Lower lobe of right lung (tissue), 2 donors: Measurements from ENCODE around the gene LRRN4. TPM values are rescaled to one million over a fixed set of nuclear protein-coding genes. Genes with fewer than 3 reads are reported as not detected.

Experiments used
- ATAC-seq, 2 donors: fragments of 200-7000 bp; cut with Tn5 transposase; one replicate each; pipeline ENCODE4 v1.9.1; 2020 to 2022; ENCODE audit warnings: mild to moderate bottlenecking in 2 of 2, moderate library complexity in 2 of 2
- DNase-seq: peaks from one replicate; pipeline ENCODE4 v3.0.0-alpha.2; 2020
- H3K27ac ChIP-seq: fragments of 200-600 bp; one replicate; pipeline ENCODE4 v1.8.0; 2022
- H3K27me3 ChIP-seq: fragments of 200-600 bp; one replicate; pipeline ENCODE4 v1.8.0; 2022; ENCODE audit warnings: low read depth
- H3K36me3 ChIP-seq: fragments of 200-600 bp; one replicate; pipeline ENCODE4 v1.8.0; 2022; ENCODE audit warnings: mild to moderate bottlenecking
- H3K4me1 ChIP-seq: fragments of 200-600 bp; one replicate; pipeline ENCODE4 v1.8.0; 2022
- H3K4me3 ChIP-seq: fragments of 200-600 bp; one replicate; pipeline ENCODE4 v1.8.0; 2022; ENCODE audit warnings: mild to moderate bottlenecking
- H3K9me3 ChIP-seq: fragments of 200-600 bp; one replicate; pipeline ENCODE4 v1.8.0; 2022
- CTCF ChIP-seq: fragments of 200-600 bp; IDR thresholded peaks from one replicate; pipeline ENCODE4 v1.8.0; 2022; ENCODE audit warnings: antibody characterized with exemption, mild to moderate bottlenecking
- intact Hi-C: fragments of 100-400 bp; cut with DNase I; formaldehyde crosslinking; loops from one replicate; pipeline ENCODE4 v1.11.0; 2022
- total RNA-seq: library from RNA; stranded (reverse); fragmentation: NEBNext Ultra II Directional; extraction: Animal tissue kit (Norgen Biotek cat#: 25700); gene quantifications from one replicate; pipeline ENCODE4 v1.2.1, GENCODE V29; 2021
- donor health status: DM: no; HTN: yes; CAD: no; lungs with severe emphysema.

LRRN4 gene
- total RNA-seq, 1 donor from 2014 or later: 42.6 TPM

- Histone ChIP-seq H3K4me1 (no peaks in the 10 kb centered on the region), H3K27me3 (no peaks in the 10 kb centered on the region), H3K9me3 (no peaks in the 10 kb centered on the region), H3K4me3 (no peak overlapping the region), H3K27ac (no peak overlapping the region), H3K36me3 (no peaks in the 10 kb centered on the region)
- DNase-seq (no peak), ATAC-seq (no peak)
- TF ChIP-seq CTCF: no peak
- intact Hi-C loops: no loop called here
Measured at GRCh38 chr20:6081236-6081635, 27.4 kb upstream of the LRRN4 start.

- no peaks in the 10 kb centered on the region for H3K27me3 ChIP-seq
- H3K4me1 ChIP-seq: peaks cover 4% of the 10 kb centered on the region
- H3K36me3 ChIP-seq: no peaks in the 10 kb centered on the region
- DNase-seq (no peak), ATAC-seq (no peak)
- H3K4me3 ChIP-seq: no peak overlapping the region
- H3K9me3 ChIP-seq: no peaks in the 10 kb centered on the region
- intact Hi-C loops: loop anchor here (5.0 kb wide), 1 partner anchor 552 kb away; no protein-coding TSS in a partner anchor
- no peak for TF ChIP-seq CTCF
- no peak overlapping the region for H3K27ac ChIP-seq
Measured at GRCh38 chr20:6079016-6079415, 25.2 kb upstream of the LRRN4 start.

GRCh38 chr20:6075428-6076219 lies 21.8 kb upstream of the LRRN4 start:
- Histone ChIP-seq H3K27me3 (no peaks in the 10 kb centered on the region), H3K4me3 (no peak overlapping the region), H3K36me3 (no peaks in the 10 kb centered on the region), H3K4me1 (peaks cover 6% of the 10 kb centered on the region), H3K27ac (no peak overlapping the region), H3K9me3 (no peaks in the 10 kb centered on the region)
- intact Hi-C loops: loop anchor here (5.0 kb wide), 1 partner anchor 548 kb away; no protein-coding TSS in a partner anchor
- ATAC-seq (no peak), DNase-seq (no peak)
- TF ChIP-seq CTCF: no peak

GRCh38 chr20:6074784-6075183 lies 20.9 kb upstream of the LRRN4 start:
- H3K4me1 ChIP-seq: peaks cover 6% of the 10 kb centered on the region

GRCh38 chr20:6074145-6074561 lies 20.3 kb upstream of the LRRN4 start:
- Histone ChIP-seq H3K36me3 (no peaks in the 10 kb centered on the region), H3K27ac (no peak overlapping the region), H3K27me3 (no peaks in the 10 kb centered on the region), H3K4me3 (no peak overlapping the region), H3K9me3 (no peaks in the 10 kb centered on the region), H3K4me1 (peaks cover 6% of the 10 kb centered on the region)
- peak; percentile 39 for TF ChIP-seq CTCF
- intact Hi-C loops: no loop called here
- ATAC-seq (peak; percentile 79 to 83), DNase-seq (no peak)

More at GRCh38 chr20:6074784-6075183, 20.9 kb upstream of the LRRN4 start:
- intact Hi-C loops: loop anchor here (5.0 kb wide), 1 partner anchor 547 kb away; no protein-coding TSS in a partner anchor
- TF ChIP-seq CTCF: no peak
- no peak for ATAC-seq
- H3K9me3 ChIP-seq: no peaks in the 10 kb centered on the region
- no peak overlapping the region for H3K4me3 ChIP-seq
- no peak overlapping the region for H3K27ac ChIP-seq
- H3K36me3 ChIP-seq: no peaks in the 10 kb centered on the region
- H3K27me3 ChIP-seq: no peaks in the 10 kb centered on the region
- DNase-seq: no peak
